ENCODE data around the gene PTPN2.
"Not testable (repeated sequence)": the region's sequence is repeated elsewhere in the genome, so short reads cannot be mapped to it uniquely, and the experiment has no call there.

PTPN2 gene

DNA sequence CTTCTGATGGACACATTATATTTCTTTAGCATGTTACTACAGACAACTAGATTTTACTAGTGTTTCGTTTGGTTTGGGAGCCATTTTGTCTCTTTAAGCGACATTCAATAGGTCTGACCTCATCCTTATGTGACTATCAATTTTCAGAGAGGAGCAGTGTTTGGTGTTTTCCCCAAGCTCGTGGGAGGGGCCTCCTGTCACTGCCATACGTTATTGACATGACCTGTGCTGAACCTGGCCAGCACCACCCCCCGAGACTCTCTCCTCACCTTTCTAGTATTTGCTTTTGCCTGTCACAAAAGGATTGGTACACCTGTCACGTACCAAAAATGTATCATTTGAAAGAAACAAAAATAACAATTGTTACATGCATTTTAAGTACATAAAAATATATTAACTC lies 111.9 kb downstream of the PTPN2 start:
- DNase-seq (ENCODE audit: low read depth in 2 of 2) = no peak

- DNase-seq (ENCODE audit: low read depth in 2 of 2) = no peak
Measured at GRCh38 chr18:12770469-12771219, 113.4 kb downstream of the PTPN2 start.

DNA sequence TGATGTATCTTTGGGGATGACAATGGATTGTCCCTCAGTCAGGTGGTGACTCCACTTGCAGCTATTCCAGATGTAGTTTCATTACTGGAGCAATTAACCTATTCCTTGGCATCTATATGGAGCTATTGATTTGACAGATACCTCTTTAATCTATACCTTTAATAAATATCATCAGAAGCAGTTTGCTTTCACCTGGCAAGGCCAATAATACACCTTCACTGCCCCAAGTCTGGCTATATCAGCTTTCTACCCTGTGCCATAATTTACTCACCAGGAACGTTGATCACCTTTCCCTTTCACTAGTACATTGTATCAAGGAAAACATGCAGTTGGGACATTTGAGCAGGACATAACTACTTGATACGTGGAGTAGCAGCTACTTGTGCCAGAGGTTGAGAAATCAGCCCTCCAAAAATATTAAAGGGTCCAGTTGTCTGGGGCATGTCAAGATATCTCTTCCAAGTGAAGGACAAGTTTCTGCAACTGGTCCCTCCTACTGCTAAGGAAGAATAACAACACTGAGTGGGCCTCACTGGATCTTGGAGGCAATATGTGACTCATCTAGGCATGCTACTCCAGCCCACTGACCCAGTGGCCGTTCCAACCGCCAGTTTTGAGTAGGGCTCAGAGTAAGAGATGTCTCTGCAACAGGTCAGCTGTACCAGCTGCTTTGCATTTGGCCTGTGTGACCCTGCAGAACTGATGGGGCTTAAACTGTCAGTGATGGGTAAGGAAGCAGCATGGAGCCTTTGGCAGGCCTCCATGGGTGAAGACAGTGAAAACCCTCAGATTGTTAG lies 114.2 kb downstream of the PTPN2 start:
- no peak for DNase-seq (ENCODE audit: low read depth in 2 of 2)

- DNase-seq (ENCODE audit: low read depth in 2 of 2) = no peak
Measured at GRCh38 chr18:12769136-12769535, 114.9 kb downstream of the PTPN2 start.

GRCh38 chr18:12768625-12769024 lies 115.4 kb downstream of the PTPN2 start:
- no peak for DNase-seq (ENCODE audit: low read depth in 2 of 2)

- no peak for DNase-seq (ENCODE audit: low read depth in 2 of 2)
Measured at GRCh38 chr18:12767580-12768155, 116.4 kb downstream of the PTPN2 start.

DNA sequence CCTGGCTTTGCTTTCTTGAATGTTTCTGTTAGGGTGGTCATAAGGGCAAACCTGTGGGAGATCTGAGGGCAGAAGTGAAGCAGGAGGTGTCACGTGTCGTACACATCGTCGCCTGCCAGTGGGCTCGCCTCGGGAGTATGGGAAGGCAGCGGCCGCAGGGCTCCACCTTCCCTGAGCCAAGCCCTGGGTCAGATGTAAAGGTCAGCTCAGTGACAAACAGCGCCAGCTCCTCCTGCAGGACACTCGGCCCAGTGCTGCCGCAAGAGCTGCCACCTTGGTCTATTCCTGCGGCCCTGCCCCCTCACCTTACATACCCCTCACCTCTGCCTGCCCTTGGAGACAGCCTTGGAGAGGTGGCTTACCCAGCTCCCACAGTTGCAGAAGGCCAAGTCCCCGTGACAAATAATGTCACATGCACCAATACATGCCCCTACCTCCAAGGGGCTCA lies 117.0 kb downstream of the PTPN2 start:
- DNase-seq (ENCODE audit: low read depth in 2 of 2) = no peak

GRCh38 chr18:12765586-12765985 lies 118.5 kb downstream of the PTPN2 start:
- no peak for DNase-seq (ENCODE audit: low read depth in 2 of 2)

GRCh38 chr18:12765126-12765525 lies 118.9 kb downstream of the PTPN2 start:
- no peak for DNase-seq (ENCODE audit: low read depth in 2 of 2)

DNA sequence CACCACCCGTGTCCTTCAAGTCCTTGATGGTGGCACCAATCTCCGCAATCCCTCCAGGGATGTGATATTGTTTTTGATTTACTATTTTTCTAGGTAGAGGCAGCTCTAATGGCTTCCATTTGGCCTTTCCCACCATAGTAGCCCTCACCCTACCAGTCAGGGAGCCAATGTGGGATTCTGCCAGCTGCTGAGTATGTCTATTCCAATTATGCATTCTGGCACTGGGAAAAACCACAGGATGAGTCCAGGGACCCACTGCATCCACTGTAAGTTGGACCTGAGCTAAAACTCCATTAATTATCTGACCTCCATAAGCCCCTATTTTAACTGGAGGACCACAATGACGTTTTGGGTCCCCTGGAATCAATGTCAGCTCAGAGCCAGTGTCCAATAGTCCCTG lies 125.5 kb downstream of the PTPN2 start:
- DNase-seq (ENCODE audit: low read depth in 2 of 2) = not testable (repeated sequence)

DNA sequence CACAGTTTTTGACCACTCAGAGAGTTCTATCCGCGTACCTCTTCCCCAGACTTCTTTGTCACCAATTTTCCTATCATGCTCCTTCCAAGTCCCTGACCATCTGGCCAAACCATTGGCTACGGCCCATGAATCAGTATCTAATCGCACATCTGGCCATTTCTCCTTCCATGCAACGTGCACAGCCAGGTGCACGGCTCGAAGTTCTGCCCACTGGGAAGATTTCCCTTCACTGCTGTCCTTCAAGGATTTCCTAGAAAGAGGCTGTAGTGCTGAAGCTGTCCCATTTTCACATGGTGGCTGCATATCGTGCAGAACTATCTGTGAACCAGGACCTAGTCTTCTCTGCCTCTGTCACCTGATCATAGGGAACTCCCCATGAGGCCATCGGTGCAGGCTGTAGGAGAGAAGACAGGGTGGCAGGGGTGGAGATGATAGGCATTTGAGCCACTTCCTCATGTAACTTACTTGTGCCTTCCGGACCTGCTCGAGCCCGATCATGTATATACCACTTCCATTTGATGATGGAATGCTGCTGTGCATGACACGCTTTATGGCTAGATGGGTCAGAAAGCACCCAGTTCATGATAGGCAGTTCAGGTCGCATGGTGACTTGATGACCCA lies 127.3 kb downstream of the PTPN2 start:
- not testable (repeated sequence) for DNase-seq (ENCODE audit: low read depth in 2 of 2)

GRCh38 chr18:12755606-12756005 lies 128.4 kb downstream of the PTPN2 start:
- not testable (repeated sequence) for DNase-seq (ENCODE audit: low read depth in 2 of 2)

- DNase-seq (ENCODE audit: low read depth in 2 of 2) = no peak
Measured at GRCh38 chr18:12754511-12754910, 129.5 kb downstream of the PTPN2 start.

- DNase-seq (ENCODE audit: low read depth in 2 of 2) = no peak
Measured at GRCh38 chr18:12751891-12752290, 132.1 kb downstream of the PTPN2 start.

GRCh38 chr18:12751503-12751884 lies 132.5 kb downstream of the PTPN2 start:
- DNase-seq (ENCODE audit: low read depth in 2 of 2) = no peak

- DNase-seq (ENCODE audit: low read depth in 2 of 2) = no peak
Measured at GRCh38 chr18:12750715-12751502, 133.1 kb downstream of the PTPN2 start.

GRCh38 chr18:12750076-12750714 lies 133.8 kb downstream of the PTPN2 start:
- DNase-seq (ENCODE audit: low read depth in 2 of 2) = no peak

- DNase-seq (ENCODE audit: low read depth in 2 of 2) = no peak
Measured at GRCh38 chr18:12749121-12749520, 134.9 kb downstream of the PTPN2 start.

DNA sequence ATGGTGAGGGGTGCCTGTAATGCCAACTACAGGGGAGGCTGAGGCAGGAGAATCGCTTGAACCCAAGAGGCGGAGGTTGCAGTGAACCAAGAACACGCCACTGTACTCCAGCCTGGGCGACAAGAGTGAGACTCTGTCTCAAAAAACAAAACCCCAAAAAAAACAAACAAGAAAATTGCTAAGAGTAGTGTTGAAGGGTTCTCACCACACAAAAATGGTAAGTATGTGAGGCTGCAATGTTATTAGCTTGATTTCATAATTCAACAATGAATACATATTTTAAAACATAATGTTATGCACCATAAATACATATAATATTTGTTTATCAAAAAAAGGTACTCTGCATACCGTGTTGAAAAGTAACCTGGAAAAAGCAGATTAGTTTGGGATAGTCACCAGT lies 135.4 kb downstream of the PTPN2 start:
- no peak for DNase-seq (ENCODE audit: low read depth in 2 of 2)

- DNase-seq (ENCODE audit: low read depth in 2 of 2) = no peak
Measured at GRCh38 chr18:12747530-12748315, 136.3 kb downstream of the PTPN2 start.
